NT2/D1 (cell line): ENCODE measurements around the gene PBRM1.

ENCODE experiments used
- DNase-seq: peaks from one replicate; pipeline ENCODE4 v3.0.0-alpha.2; 2011; ENCODE audit warnings: low read depth, low spot score
- H3K27me3 ChIP-seq: 2 replicates; pipeline ENCODE4 v1.6.0; 2011; ENCODE audit warnings: mild to moderate bottlenecking; ENCODE audit not compliant: insufficient read length, insufficient read depth
- H3K36me3 ChIP-seq: 2 replicates; pipeline ENCODE4 v1.6.1; 2011; ENCODE audit warnings: mild to moderate bottlenecking, low read length, mixed read lengths; ENCODE audit not compliant: insufficient read depth, insufficient read length
- H3K4me1 ChIP-seq: 2 replicates; pipeline ENCODE4 v1.5.1; 2011; ENCODE audit not compliant: insufficient read depth, insufficient read length
- H3K4me3 ChIP-seq: 2 replicates; pipeline ENCODE4 v1.5.1; 2011; ENCODE audit warnings: low read depth; ENCODE audit not compliant: insufficient read length
- H3K9ac ChIP-seq: 2 replicates; pipeline ENCODE4 v1.6.0; 2011; ENCODE audit warnings: low read depth; ENCODE audit not compliant: insufficient read length
- H3K9me3 ChIP-seq: 2 replicates; pipeline ENCODE4 v1.5.1; 2011; ENCODE audit warnings: mild to moderate bottlenecking, low read length; ENCODE audit not compliant: insufficient read depth
- SUZ12 ChIP-seq: IDR thresholded peaks from 2 replicates; pipeline ENCODE4 v1.6.1; 2011; ENCODE audit not compliant: insufficient read length, insufficient read depth; ENCODE audit errors: extremely low read depth
- YY1 ChIP-seq: IDR thresholded peaks from 2 replicates; pipeline ENCODE4 v1.6.1; 2011; ENCODE audit not compliant: insufficient read length, insufficient read depth
- ZNF274 ChIP-seq: IDR thresholded peaks from 2 replicates; pipeline ENCODE4 v1.6.1; 2011; ENCODE audit warnings: mild to moderate bottlenecking, low read depth, low read length

PBRM1 gene

GRCh38 chr3:52625041-52625440 lies 60.7 kb downstream of the PBRM1 start:
- Histone ChIP-seq H3K4me1 (no peaks in the 10 kb centered on the region), H3K4me3 (no peak overlapping the region), H3K36me3 (peaks cover 71% of the 10 kb centered on the region), H3K9ac (no peak overlapping the region), H3K9me3 (no peaks in the 10 kb centered on the region), H3K27me3 (no peaks in the 10 kb centered on the region)
- TF ChIP-seq SUZ12: no peak
- no peak for TF ChIP-seq ZNF274
- TF ChIP-seq YY1: no peak
- no peak for DNase-seq

- DNase-seq: no peak
These were observed 62.4 kb downstream of the PBRM1 start for GRCh38 chr3:52623234-52623792.

GRCh38 chr3:52620580-52620979 lies 65.1 kb downstream of the PBRM1 start:
- Histone ChIP-seq H3K4me3 (no peak overlapping the region), H3K9ac (no peak overlapping the region), H3K36me3 (peaks cover 55% of the 10 kb centered on the region), H3K4me1 (no peaks in the 10 kb centered on the region), H3K9me3 (no peaks in the 10 kb centered on the region), H3K27me3 (no peaks in the 10 kb centered on the region)
- no peak for DNase-seq
- TF ChIP-seq SUZ12 (no peak), ZNF274 (no peak), YY1 (no peak)

More at GRCh38 chr3:52623234-52623792, 62.4 kb downstream of the PBRM1 start:
- H3K27me3 ChIP-seq: no peaks in the 10 kb centered on the region
- TF ChIP-seq YY1 (no peak), ZNF274 (no peak), SUZ12 (no peak)
- H3K9me3 ChIP-seq: no peaks in the 10 kb centered on the region
- no peaks in the 10 kb centered on the region for H3K4me1 ChIP-seq
- H3K4me3 ChIP-seq: no peak overlapping the region
- peaks cover 66% of the 10 kb centered on the region for H3K36me3 ChIP-seq
- no peak overlapping the region for H3K9ac ChIP-seq

GRCh38 chr3:52615166-52615565 lies 70.5 kb downstream of the PBRM1 start:
- H3K9ac ChIP-seq: no peak overlapping the region
- TF ChIP-seq YY1 (no peak), SUZ12 (no peak)
- peaks cover 64% of the 10 kb centered on the region for H3K36me3 ChIP-seq
- no peaks in the 10 kb centered on the region for H3K9me3 ChIP-seq
- no peaks in the 10 kb centered on the region for H3K27me3 ChIP-seq
- no peak overlapping the region for H3K4me3 ChIP-seq
- H3K4me1 ChIP-seq: no peaks in the 10 kb centered on the region
- DNase-seq: no peak

- no peak for DNase-seq
- Histone ChIP-seq H3K9ac (no peak overlapping the region), H3K36me3 (peaks cover 63% of the 10 kb centered on the region), H3K4me3 (no peak overlapping the region), H3K9me3 (no peaks in the 10 kb centered on the region), H3K27me3 (no peaks in the 10 kb centered on the region), H3K4me1 (no peaks in the 10 kb centered on the region)
- TF ChIP-seq SUZ12 (no peak), YY1 (no peak), ZNF274 (no peak)
These were observed 71.0 kb downstream of the PBRM1 start for GRCh38 chr3:52614689-52615088.

GRCh38 chr3:52609316-52609815 lies 76.3 kb downstream of the PBRM1 start:
- Histone ChIP-seq H3K36me3 (peaks cover 74% of the 10 kb centered on the region), H3K27me3 (no peaks in the 10 kb centered on the region)
- no peak for TF ChIP-seq YY1
- TF ChIP-seq ZNF274: no peak
- TF ChIP-seq SUZ12: no peak

GRCh38 chr3:52608337-52608736 lies 77.4 kb downstream of the PBRM1 start:
- H3K27me3 ChIP-seq: no peaks in the 10 kb centered on the region
- no peak for TF ChIP-seq ZNF274
- no peak for TF ChIP-seq YY1
- no peak for TF ChIP-seq SUZ12
- no peak overlapping the region for H3K4me3 ChIP-seq
- DNase-seq: no peak
- no peak overlapping the region for H3K9ac ChIP-seq
- no peaks in the 10 kb centered on the region for H3K9me3 ChIP-seq
- H3K4me1 ChIP-seq: no peaks in the 10 kb centered on the region
- peaks cover 83% of the 10 kb centered on the region for H3K36me3 ChIP-seq

More at GRCh38 chr3:52609316-52609815, 76.3 kb downstream of the PBRM1 start:
- H3K9ac ChIP-seq: no peak overlapping the region
- H3K4me3 ChIP-seq: no peak overlapping the region
- no peaks in the 10 kb centered on the region for H3K9me3 ChIP-seq
- DNase-seq: no peak
- no peaks in the 10 kb centered on the region for H3K4me1 ChIP-seq
